NCI-H1436 treated with DMSO at 0.1 percent for 48 hours (cell line): ENCODE data around the gene XPOT.

ENCODE experiments used
- DNase-seq: peaks from one replicate; lab custom pipeline; 2025; lab: John Stamatoyannopoulos, UW

XPOT gene

DNA sequence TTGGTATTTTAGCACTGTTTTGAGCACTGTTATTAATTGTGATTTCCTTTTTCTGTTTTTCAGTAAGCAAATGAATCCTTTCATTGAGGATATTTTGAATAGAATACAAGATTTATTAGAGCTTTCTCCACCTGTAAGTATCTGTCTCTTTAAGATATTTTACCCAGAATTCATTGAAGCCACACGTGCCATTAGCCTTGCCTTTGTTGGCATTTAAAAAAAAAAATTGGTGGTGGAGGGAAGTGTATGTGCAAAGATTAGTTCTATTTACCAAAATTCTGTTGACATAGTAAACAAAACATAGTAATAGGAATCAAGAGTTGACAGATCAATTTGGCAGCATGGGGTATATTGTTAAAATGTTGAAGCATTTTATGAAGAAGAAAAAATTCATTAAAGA is 23.8 kb downstream of the XPOT start:
- no peak for DNase-seq

DNA sequence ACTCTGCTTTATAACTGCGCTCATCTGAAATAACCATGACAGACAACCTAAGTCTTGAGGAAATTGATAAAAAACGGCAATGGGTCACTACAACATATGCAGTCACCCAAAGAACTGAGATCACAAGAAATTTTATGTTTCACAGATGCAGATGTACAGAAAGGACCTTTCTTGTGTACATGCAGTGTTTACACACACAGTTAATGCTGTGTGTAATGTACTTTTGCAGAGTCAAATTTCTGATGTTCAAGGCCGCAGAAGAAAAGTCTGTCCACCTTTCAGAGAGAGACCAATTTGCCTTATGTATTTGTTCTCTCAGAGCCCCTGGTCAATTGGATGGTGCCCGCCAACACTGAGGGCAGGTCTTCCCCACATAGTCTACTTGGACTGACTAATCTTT is 24.8 kb downstream of the XPOT start:
- no peak for DNase-seq

DNA sequence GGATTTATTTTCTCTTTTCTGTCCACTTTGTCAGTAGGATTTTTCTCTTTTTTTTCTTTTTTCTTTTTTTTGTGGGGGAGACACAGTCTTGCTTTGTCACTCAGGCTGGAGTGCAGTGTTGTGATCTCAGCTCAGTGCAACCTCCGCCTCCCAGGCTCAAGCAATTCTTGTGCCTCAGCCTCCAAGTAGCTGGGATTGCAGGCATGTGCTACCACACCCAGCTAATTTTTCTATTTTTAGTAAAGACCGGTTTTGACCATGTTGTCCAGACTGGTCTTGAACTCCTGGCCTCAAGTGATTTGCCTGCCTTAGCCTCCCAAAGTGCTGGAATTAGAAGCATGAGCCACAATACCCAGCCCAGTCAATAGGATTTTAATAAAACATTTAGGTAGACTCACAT is 26.7 kb downstream of the XPOT start:
- DNase-seq: no peak

DNA sequence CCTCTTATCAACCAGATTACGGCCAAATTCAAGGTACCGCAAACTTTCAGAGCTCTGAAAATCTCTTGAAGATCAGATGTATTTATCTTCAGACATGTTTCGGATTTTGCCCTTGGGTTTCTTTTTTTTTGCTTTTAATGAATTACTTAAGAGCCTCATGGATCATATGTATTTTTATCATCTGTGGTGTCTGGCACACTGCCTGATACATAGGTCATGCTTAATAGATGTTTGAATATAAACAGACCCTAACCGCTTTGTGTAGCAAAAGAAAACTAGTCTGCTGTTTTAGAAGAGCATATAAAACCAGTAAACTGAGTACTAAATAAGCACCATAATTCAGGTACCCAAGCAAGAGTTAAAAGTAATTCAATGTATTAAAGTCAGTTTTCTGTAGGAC is 27.6 kb downstream of the XPOT start:
- no peak for DNase-seq

DNA sequence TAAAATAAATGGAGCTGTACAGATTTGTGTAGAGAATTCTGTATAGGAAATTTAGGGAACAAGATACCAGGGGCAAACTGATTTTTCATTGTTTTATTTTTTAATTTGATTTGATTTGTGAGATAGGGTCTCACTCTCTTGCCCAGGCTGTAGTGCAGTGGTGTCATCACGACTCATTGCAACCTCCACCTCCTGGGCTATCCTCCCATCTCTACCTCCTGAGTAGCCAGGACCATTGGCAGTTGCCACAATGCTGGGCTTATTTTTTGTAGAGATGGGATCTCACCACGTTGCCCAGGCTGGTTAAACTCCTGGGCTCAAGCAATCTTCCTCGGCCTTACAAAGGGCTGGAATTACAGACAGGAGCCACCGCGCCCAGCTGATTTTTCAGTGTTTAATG is 29.7 kb downstream of the XPOT start:
- DNase-seq: no peak

DNA sequence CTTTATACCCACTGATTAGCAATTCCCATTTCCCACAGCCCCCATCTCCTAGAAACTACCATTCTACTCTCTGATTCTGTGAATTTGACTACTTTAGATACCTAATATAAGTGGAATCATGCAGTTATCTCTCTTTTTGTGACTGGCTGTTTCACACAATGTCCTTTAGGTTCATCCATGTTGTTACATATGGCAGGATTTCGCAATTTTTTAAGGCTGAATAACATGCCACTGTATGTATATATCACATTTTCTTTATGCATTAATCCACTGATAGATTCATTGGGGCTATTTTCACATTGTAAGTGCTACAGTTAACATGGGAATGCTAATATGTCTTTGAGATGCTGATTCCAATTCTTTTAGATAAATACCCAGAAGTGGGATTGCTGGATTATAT is 35.9 kb downstream of the XPOT start:
- no peak for DNase-seq

GRCh38 chr12:64445490-64445889 is 41.3 kb downstream of the XPOT start:
- DNase-seq: no peak

DNA sequence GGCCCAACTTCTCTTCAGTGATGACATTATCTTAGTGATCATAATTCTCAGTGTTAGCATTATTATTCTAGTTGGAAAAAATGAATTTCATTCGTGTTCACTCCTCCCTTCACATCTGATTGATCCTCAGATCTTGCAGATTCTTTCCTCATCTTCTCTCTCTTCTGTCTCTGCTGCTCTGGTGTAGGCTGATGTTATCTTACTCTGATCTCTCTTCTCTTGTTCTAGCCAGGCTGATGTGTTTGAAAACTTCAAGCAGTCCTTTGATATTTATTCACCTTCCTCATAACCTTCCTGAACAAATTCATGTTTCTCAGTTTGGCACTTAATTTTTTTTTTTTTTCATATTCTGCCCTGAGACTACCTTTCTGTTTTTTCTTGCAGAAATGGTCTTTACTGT is 42.1 kb downstream of the XPOT start:
- DNase-seq: no peak

- DNase-seq: no peak
These were observed 46.0 kb downstream of the XPOT start for GRCh38 chr12:64450057-64450640.

GRCh38 chr12:64450711-64451486 is 46.7 kb downstream of the XPOT start:
- no peak for DNase-seq

DNA sequence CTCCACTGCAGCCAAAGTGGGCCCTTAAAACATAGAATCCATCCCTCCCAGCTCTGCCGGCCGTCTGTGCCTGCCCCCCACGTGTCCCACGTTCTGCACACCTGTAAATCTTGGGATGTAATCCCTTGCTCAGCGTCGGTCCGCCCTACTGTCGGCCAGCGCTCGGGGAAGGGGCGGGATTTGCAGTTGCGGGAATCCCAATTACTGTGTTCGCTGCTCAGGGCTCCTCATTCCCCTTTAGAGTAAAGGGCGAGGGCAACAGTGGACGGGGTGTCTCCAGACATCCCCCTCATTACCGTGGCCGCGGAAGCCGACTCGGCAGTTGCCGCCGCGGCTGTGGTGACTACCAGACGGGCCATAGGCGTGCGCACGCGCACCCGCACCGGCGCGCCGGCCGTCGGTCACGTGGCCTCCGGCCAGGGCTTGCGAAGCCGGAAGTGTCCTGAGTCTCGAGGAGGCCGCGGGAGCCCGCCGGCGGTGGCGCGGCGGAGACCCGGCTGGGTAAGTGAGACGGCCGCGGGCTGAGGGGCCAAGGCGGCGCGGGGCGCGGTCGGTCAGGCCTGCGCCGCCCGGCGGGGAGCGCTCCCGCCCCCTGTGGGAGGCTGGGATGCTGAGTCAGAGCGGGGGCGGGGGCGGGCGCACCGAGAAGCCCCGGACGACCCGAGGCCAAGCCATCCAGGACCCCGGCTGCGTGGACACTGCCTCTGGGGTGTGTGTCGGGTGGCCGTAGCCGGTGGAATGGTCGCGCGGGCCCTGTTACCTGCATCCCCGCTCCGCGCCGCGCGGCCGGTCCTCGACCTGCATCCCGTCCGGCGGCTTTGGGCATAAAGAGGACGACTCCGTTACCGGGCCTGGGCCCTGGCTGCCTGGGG is 47.7 kb downstream of the XPOT start, which contains the start of gene TBK1:
Gene TBK1, plus strand, starts transcription at position 434 of the 872 bp plus-strand sequence. CDS start 3,751 bp downstream, outside the sequence.
- DNase-seq: no peak

GRCh38 chr12:64452559-64453329 is 48.6 kb downstream of the XPOT start:
- no peak for DNase-seq

- DNase-seq: no peak
These were observed 51.3 kb downstream of the XPOT start for GRCh38 chr12:64455506-64455905.

GRCh38 chr12:64456119-64456518 is 51.9 kb downstream of the XPOT start:
- DNase-seq: no peak

GRCh38 chr12:64457032-64457431 is 52.8 kb downstream of the XPOT start:
- no peak for DNase-seq

DNA sequence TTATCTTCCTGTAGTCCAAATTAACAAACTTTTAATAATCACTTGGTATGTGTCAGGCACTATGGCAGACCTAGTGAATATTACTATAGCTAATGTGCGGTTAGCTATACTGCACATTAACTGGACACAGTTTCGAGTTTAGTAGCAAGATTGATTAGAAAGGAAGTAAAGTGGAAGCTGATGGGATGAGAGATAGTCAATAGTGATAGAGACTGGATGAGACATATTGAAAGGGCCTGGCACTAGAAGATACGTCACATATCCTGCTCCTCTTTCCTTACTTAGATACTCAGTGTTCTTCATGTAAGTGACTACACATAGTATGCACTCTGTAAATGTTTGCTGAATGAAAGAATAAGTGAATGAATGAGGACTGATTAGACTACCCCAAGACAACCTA is 53.3 kb downstream of the XPOT start:
- no peak for DNase-seq

GRCh38 chr12:64457923-64458322 is 53.7 kb downstream of the XPOT start:
- DNase-seq: no peak

DNA sequence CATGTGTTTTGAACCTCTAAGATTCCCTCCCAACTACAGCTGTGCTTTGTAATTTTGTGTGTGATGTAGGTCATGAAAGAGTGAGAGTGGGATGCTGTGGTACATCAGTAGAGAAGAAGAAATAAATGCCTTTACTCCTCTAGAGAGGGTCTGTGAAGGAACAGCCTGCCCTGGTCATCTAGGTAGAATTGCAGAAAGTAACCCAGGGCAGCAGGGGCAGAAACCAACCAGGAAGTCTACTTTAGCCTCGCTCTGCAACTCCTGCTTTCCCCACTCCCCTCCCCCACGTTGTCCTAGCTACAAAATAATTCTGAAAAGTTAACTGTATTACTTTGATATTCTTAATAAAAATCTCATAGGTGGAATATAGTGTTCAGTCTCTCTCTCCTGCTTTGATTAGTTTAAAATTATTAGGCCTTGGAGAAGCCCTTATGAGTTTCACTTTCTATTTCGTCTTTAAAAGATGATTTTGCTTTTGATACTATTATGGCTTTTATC is 55.3 kb downstream of the XPOT start:
- DNase-seq: no peak

- no peak for DNase-seq
These were observed 57.6 kb downstream of the XPOT start for GRCh38 chr12:64461634-64462414.

GRCh38 chr12:64466178-64466577 is 62.0 kb downstream of the XPOT start:
- DNase-seq: no peak

GRCh38 chr12:64468966-64469365 is 64.8 kb downstream of the XPOT start:
- no peak for DNase-seq
